ENCODE data around the gene ZNF232.

- TF ChIP-seq CTCF (IDR thresholded peaks at IDR 0.05; ENCODE audit: low read length) (no peak), EZH2 (optimal IDR thresholded peaks at IDR 0.05; ENCODE audit: low read depth, low read length) (no peak)
These were observed 14.4 kb downstream of the ZNF232 start for GRCh38 chr17:5097101-5097834.
